Testis (tissue), 3 donors: Measurements from ENCODE around the gene MTCL1. TPM values are rescaled to one million over a fixed set of nuclear protein-coding genes. Genes with fewer than 3 reads are reported as not detected.

Source experiments
- DNase-seq: peaks from one replicate; pipeline ENCODE4 v3.0.0-alpha.2; 2019
- H3K27ac ChIP-seq, 2 donors: fragments of 200-600 bp; sonication (generic); one replicate each; pipeline ENCODE4 v1.5.1; 2019
- H3K27me3 ChIP-seq: fragments of 200-600 bp; sonication (generic); one replicate; pipeline ENCODE4 v1.5.1; 2019
- H3K36me3 ChIP-seq: fragments of 200-600 bp; sonication (generic); one replicate; pipeline ENCODE4 v1.5.1; 2017; ENCODE audit warnings: low read depth; ENCODE audit errors: missing control alignments
- H3K4me1 ChIP-seq: fragments of 200-600 bp; sonication (generic); one replicate; pipeline ENCODE4 v1.5.1; 2019
- H3K4me3 ChIP-seq, 2 donors: fragments of 200-600 bp; sonication (generic); one replicate each; pipeline ENCODE4 v1.5.1; 2017 to 2019
- H3K9me3 ChIP-seq: fragments of 200-600 bp; sonication (generic); one replicate; pipeline ENCODE4 v1.5.1; 2017
- POLR2A ChIP-seq: fragments of 450-650 bp; IDR thresholded peaks from one replicate; pipeline ENCODE4 v1.6.1; 2017; ENCODE audit warnings: antibody characterized with exemption, mild to moderate bottlenecking, moderate library complexity
- WGBS, 2 donors: methylation state at CpG; one replicate each; pipeline ENCODE4 v1.1.5; 2018; 5-methylcytosine and 5-hydroxymethylcytosine counted together
- intact Hi-C: fragments of 100-400 bp; cut with DNase I; formaldehyde crosslinking; loops from one replicate; pipeline ENCODE4 v1.15.1; 2023; ENCODE audit warnings: low total_unique reads
- polyA plus RNA-seq: library from polyadenylated mRNA; stranded (reverse); fragments of 350-450 nt; fragmentation: Illumina TruSeq; extraction: RNeasy Lipid Tissue Mini Kit (QIAGEN cat#74804); gene quantifications from one replicate; pipeline ENCODE4 v1.2.3, GENCODE V29; 2014; ENCODE audit warnings: low read depth, low replicate concordance; ENCODE audit not compliant: insufficient read depth
- total RNA-seq, 2 donors: library from RNA; depleted of rRNA; stranded (reverse); fragments of >200 nt; gene quantifications; one replicate each; pipeline ENCODE4 v1.2.3, GENCODE V29; 2016
- TF ChIP-seq, protein P1 (sequence below), 3 experiments: fragments of 450-650 bp in 2 of 3; fragments of 200-600 bp in 1 of 3; sonication (generic) in 1 of 3; IDR thresholded peaks; one replicate each; pipeline ENCODE4 v1.5.1; 2016 to 2019; ENCODE audit warnings: antibody characterized with exemption in 3 of 3, mild to moderate bottlenecking in 2 of 3, moderate library complexity in 1 of 3

MTCL1 gene
- total and polyA plus RNA-seq, 3 donors from 2014 or later, result 27.5 to 139 (median 95.8) TPM

DNA sequence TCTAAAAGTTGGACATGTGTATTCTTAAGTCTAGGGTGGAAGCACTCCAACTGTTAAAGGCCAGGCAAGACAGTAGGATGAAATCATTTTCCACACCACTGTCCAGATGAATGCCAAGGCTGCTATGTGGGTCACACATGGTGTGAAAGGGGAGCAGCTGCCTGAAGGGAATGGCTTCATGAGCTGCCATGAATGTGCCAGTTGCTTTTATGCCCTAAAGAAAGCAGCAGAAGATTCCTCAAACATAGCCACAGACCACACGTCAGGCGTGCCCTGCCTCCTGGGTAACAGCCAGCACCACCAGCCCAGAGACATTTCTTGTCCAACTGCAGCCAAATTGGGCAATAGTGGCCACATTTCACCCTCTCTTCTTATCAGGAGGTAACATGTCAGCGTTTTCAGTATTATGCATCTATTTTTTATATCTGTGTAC lies 130.2 kb downstream of the MTCL1 start:
- WGBS, 2 donors, result 75 to 76% methylated on average over 3 of the region's 3 CpGs
- no peak for DNase-seq
- no peaks in the 10 kb centered on the region for H3K27me3 ChIP-seq

DNA sequence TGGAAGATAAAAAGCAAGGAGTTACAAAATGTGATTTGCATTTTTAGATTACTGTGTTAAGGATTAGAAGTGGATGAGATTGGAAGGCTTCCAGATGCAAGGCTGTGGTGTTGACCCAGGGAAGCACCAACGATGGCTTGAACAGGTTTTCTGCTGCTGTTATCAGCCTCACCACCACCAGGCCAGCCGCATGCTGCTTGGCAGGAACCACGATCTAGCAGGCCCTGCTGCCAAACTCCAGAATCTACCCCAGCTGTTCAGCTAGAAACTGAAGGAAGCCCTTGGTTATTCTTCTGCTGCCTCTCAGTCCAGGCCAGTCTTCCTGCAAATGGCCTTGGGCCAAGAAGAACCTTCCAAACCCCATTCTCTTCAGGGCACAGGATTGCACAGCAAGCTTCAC lies 133.9 kb downstream of the MTCL1 start:
- H3K4me1 ChIP-seq, result no peaks in the 10 kb centered on the region
- H3K4me3 ChIP-seq, result no peak overlapping the region
- no peaks in the 10 kb centered on the region for H3K9me3 ChIP-seq
- whole genome bisulfite sequencing, 2 donors, result 24 to 28% methylated on average over 3 of the region's 3 CpGs
- H3K27ac ChIP-seq, result no peak overlapping the region
- no peaks in the 10 kb centered on the region for H3K36me3 ChIP-seq
- TF ChIP-seq, protein P1, sequence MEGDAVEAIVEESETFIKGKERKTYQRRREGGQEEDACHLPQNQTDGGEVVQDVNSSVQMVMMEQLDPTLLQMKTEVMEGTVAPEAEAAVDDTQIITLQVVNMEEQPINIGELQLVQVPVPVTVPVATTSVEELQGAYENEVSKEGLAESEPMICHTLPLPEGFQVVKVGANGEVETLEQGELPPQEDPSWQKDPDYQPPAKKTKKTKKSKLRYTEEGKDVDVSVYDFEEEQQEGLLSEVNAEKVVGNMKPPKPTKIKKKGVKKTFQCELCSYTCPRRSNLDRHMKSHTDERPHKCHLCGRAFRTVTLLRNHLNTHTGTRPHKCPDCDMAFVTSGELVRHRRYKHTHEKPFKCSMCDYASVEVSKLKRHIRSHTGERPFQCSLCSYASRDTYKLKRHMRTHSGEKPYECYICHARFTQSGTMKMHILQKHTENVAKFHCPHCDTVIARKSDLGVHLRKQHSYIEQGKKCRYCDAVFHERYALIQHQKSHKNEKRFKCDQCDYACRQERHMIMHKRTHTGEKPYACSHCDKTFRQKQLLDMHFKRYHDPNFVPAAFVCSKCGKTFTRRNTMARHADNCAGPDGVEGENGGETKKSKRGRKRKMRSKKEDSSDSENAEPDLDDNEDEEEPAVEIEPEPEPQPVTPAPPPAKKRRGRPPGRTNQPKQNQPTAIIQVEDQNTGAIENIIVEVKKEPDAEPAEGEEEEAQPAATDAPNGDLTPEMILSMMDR (IDR thresholded peaks at IDR 0.05), result no peak
- no peak for TF ChIP-seq POLR2A
- H3K27me3 ChIP-seq, result no peaks in the 10 kb centered on the region
- intact Hi-C loops, result no loop called here
- DNase-seq, result no peak

More for the DNA sequence above, 130.2 kb downstream of the MTCL1 start:
- Histone ChIP-seq H3K4me1 (no peaks in the 10 kb centered on the region), H3K9me3 (no peaks in the 10 kb centered on the region), H3K36me3 (no peaks in the 10 kb centered on the region), H3K4me3 (no peak overlapping the region), H3K27ac (no peak overlapping the region)
- intact Hi-C loops, result no loop called here
- no peak for TF ChIP-seq POLR2A
- TF ChIP-seq, protein P1 (IDR thresholded peaks at IDR 0.05), result no peak

DNA sequence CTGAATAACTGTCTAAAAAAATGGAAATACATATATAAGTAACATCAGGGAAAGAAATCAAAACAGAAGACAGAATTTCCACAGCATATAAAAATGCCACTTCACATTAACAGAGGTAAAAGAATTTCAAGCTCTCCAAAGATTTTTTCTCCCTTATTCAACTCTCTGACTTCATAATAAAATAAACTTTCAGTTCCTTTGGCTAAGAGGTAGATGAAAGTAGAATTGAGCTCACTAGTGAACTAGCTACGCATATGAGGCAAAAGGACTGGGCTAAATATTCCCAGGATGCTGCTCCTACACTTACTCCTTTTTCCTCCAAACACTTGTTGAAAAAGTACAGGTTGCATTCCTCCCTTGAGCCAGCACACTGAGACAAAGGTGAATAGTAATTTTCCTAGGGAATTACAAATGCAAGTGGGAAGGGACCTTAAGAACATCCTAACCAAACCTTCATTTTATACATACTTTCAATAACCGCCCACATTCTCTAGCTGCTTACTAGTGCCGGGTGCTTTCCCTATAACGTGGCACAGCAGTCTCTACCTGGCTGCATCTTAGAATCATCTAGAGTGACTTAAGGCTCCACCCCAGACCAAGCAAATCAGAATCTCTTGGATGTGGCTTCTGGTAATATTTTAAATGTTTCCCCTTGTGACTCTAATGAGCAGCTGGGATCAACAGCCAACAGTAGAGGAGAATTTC lies 136.6 kb downstream of the MTCL1 start:
- Histone ChIP-seq H3K27me3 (no peaks in the 10 kb centered on the region), H3K9me3 (no peaks in the 10 kb centered on the region), H3K36me3 (no peaks in the 10 kb centered on the region), H3K4me1 (no peaks in the 10 kb centered on the region), H3K4me3 (no peak overlapping the region), H3K27ac (no peak overlapping the region)
- DNase-seq, result no peak
- no peak for TF ChIP-seq POLR2A
- TF ChIP-seq, protein P1 (IDR thresholded peaks at IDR 0.05), result no peak
- WGBS, 2 donors, result 73 to 89% methylated on average over 4 of the region's 4 CpGs
- intact Hi-C loops, result no loop called here

DNA sequence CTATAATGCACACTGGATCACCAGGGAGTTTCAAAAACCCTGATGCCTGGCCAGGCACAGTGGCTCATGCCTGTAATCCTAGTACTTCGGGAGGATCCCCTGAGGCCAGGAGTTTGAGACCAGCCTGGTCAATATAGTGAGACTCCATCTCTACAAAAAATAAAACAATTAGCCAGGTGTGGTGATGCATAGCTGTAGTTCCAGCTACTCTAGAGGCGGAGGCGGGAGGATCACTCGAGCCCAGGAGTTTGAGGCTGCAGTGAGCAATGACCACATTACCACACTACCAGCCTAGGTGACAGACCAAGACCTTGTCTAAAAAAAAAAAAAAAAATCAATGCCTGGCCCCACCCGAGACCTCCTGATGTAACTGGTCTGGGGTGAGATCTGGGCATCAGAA lies 137.2 kb downstream of the MTCL1 start:
- TF ChIP-seq POLR2A, result no peak
- TF ChIP-seq, protein P1 (IDR thresholded peaks at IDR 0.05), result no peak
- H3K27ac ChIP-seq, result no peak overlapping the region
- H3K4me1 ChIP-seq, result no peaks in the 10 kb centered on the region
- H3K36me3 ChIP-seq, result no peaks in the 10 kb centered on the region
- no peak overlapping the region for H3K4me3 ChIP-seq
- no peaks in the 10 kb centered on the region for H3K27me3 ChIP-seq
- no peaks in the 10 kb centered on the region for H3K9me3 ChIP-seq
- WGBS, 2 donors, result 84 to 96% methylated on average over 5 of the region's 5 CpGs
- intact Hi-C loops, result no loop called here
- DNase-seq, result no peak

DNA sequence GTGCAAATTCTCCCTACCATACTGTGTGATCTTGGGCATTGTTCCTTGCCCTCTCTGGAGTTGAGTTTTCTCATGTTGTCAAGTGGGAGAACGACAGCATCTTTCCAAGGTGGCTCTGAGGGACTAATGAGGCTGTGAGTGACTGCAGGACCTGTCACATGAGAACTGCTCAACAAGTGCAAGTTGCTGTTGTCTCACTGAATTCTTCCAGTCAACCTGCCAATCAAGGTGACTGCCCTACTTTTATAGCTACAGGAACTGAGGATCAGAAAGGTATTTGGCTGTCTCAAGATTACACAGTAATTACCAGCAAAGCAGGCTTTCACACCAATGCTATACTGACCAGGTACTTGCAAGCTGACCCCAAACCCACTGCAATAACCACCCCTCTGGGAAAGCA lies 137.6 kb downstream of the MTCL1 start:
- TF ChIP-seq, protein P1 (IDR thresholded peaks at IDR 0.05), result no peak
- no peak for TF ChIP-seq POLR2A
- 77 to 80% methylated on average over 1 of the region's 1 CpG for WGBS, 2 donors
- intact Hi-C loops, result no loop called here

More for the DNA sequence above, 137.6 kb downstream of the MTCL1 start:
- no peaks in the 10 kb centered on the region for H3K9me3 ChIP-seq
- H3K27me3 ChIP-seq, result no peaks in the 10 kb centered on the region
- no peaks in the 10 kb centered on the region for H3K36me3 ChIP-seq
- no peak for DNase-seq
- no peaks in the 10 kb centered on the region for H3K4me1 ChIP-seq
- H3K4me3 ChIP-seq, result no peak overlapping the region
- no peak overlapping the region for H3K27ac ChIP-seq
